Pancreas (tissue), 10 donors: Measurements from ENCODE around the gene CCDC175. TPM values are rescaled to one million over a fixed set of nuclear protein-coding genes. Genes with fewer than 3 reads are reported as not detected.

Experiments used
- ATAC-seq, 4 donors: fragments of 200-7000 bp; cut with Tn5 transposase; one replicate each; pipeline versions ENCODE4 v1.8.0 to v1.9.1; 2020; ENCODE audit warnings: mild to moderate bottlenecking in 4 of 4, moderate library complexity in 4 of 4
- DNase-seq, 6 donors: peaks; one replicate each; pipeline ENCODE4 v3.0.0-alpha.2; 2020
- FAIRE-seq: peaks from 2 replicates; lab custom pipeline; 2012; peaks lifted over from hg19 to GRCh38; lab: Jason Lieb, UNC
- H3K27ac ChIP-seq, 4 donors: fragments of 200-600 bp; sonication (generic); 1 replicate in 3 of 4; 2 replicates in 1 of 4; pipeline versions ENCODE4 v1.5.0 to v1.8.0; 2020
- H3K27me3 ChIP-seq, 4 donors: fragments of 200-600 bp; one replicate each; pipeline ENCODE4 v1.8.0; 2021
- H3K36me3 ChIP-seq, 3 donors: fragments of 200-600 bp; sonication (generic) in 1 of 3; one replicate each; pipeline versions ENCODE4 v1.5.0 to v1.8.0; 2020 to 2021
- H3K4me1 ChIP-seq, 3 donors: fragments of 200-600 bp; one replicate each; pipeline ENCODE4 v1.8.0; 2021
- H3K4me3 ChIP-seq, 4 donors: fragments of 200-600 bp; sonication (generic) in 2 of 4; one replicate each; pipeline versions ENCODE4 v1.5.0 to v1.8.0; 2020 to 2021
- H3K9me3 ChIP-seq, 4 donors: fragments of 200-600 bp; one replicate each; pipeline ENCODE4 v1.8.0; 2021
- WGBS, 2 donors: extraction: QIAGEN DNeasy Blood & Tissue Kit; methylation state at CpG; one replicate each; pipeline ENCODE4 v1.1.7; 2013; 5-methylcytosine and 5-hydroxymethylcytosine counted together
- intact Hi-C, 3 donors: fragments of 100-400 bp; cut with DNase I; formaldehyde crosslinking; loops; one replicate each; pipeline versions ENCODE4 v1.11.1 to v1.14.2; 2022
- polyA plus RNA-seq, 2 donors: library from polyadenylated mRNA; stranded (reverse); fragments of 200-250 nt; gene quantifications; one replicate each; pipeline ENCODE4 v1.2.3, GENCODE V29; 2013
- total RNA-seq, 6 donors: library from RNA; stranded (reverse); fragmentation: NEBNext Ultra II Directional in 4 of 6; extraction: Animal tissue kit (Norgen Biotek cat#: 25700) in 4 of 6; gene quantifications; one replicate each; pipeline versions ENCODE4 v1.2.1 to v1.2.4, GENCODE V29; 2021 to 2023
- TF ChIP-seq, protein P1 (sequence below), 4 donors: fragments of 200-600 bp; sonication (generic) in 3 of 4; IDR thresholded peaks; one replicate each; pipeline versions ENCODE4 v1.5.0 to v1.8.0; 2021; ENCODE audit warnings: antibody characterized with exemption in 4 of 4
- donor health status: healthy with polysubstance abuse.
- donor health status: DM: no; HTN: no; CAD: no; lungs with moderate emphysema.
- donor health status: DM: no; HTN: no; CAD: no.
- donor health status: control.
- donor health status: control.
- donor health status: Bipolar disorder and iron deficiency.
- donor health status: DM: yes; HTN: yes; CAD: no.
- donor health status: DM: no; HTN: no; CAD: no.
- donor health status: DM: no; HTN: no; CAD: no.
- donor health status: DM: yes; HTN: yes; CAD: no.

The CCDC175 gene
- total RNA-seq (not detected), polyA plus RNA-seq (not detected)

DNA sequence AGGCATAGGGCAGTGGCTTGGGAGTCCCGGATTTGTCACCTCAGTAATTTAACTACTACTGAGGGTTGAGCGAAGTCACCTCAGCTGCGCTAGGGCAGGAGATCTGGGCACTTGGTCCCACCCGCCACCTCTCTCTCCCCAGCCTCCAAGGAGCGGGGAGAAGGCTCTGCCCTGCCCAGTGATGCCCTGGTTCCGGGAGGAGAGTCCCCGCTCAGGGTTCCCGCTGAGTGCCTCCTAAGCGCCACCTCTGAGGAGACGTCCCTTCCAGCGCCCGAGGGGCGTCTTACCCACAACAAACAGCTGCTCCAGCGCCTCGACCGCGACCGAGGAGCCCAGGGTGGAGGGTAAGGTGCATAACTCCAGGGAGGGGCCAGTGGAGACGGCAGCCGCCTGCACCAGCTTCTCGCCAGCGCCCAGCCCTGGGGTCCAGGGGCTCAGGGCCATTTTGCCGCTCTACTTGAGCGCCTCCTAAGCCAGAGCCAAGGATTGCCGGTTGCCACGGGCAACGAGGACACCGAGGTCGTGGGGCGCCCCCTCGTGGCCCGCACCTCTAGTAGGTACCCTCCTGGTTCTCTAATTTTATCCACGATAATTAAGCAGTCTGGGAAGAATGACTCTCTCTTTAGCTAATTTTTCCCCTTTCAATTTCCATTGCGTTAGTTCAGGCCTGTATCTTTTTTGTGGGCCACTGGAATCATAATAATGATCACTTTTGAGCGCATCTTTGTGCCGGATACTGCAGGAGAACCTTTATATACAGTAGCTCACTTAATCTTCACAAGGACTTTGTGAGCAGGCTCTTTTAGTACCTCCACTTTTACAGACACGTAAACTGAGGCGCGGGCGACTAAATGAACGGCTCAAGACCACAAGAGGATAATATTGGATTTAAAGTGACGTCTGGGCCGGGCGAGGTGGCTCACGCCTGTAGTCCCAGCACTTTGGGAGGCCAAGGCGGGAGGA lies at the start of gene CCDC175:
Gene CCDC175, minus strand, starts transcription at position 481 of the 963 bp plus-strand sequence. Its CDS starts 37 bp downstream, at position 444.
- H3K9me3 ChIP-seq, result no peaks in the 10 kb centered on the region
- H3K27me3 ChIP-seq, result no peaks in the 10 kb centered on the region
- H3K27ac ChIP-seq, result no peak within 1 kb of the TSS
- no peaks in the 10 kb centered on the region for H3K36me3 ChIP-seq
- 14 to 16% methylated on average over 46 of the region's 46 CpGs for WGBS, 2 donors
- no peak for FAIRE-seq
- peak; percentile 75 to 94 (median 88) for DNase-seq
- TF ChIP-seq, protein P1, sequence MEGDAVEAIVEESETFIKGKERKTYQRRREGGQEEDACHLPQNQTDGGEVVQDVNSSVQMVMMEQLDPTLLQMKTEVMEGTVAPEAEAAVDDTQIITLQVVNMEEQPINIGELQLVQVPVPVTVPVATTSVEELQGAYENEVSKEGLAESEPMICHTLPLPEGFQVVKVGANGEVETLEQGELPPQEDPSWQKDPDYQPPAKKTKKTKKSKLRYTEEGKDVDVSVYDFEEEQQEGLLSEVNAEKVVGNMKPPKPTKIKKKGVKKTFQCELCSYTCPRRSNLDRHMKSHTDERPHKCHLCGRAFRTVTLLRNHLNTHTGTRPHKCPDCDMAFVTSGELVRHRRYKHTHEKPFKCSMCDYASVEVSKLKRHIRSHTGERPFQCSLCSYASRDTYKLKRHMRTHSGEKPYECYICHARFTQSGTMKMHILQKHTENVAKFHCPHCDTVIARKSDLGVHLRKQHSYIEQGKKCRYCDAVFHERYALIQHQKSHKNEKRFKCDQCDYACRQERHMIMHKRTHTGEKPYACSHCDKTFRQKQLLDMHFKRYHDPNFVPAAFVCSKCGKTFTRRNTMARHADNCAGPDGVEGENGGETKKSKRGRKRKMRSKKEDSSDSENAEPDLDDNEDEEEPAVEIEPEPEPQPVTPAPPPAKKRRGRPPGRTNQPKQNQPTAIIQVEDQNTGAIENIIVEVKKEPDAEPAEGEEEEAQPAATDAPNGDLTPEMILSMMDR (IDR thresholded peaks at IDR 0.05), result peak; percentile 57 to 68 (median 62)
- H3K4me1 ChIP-seq, result no peaks in the 10 kb centered on the region
- ATAC-seq, result peak; percentile 99 to 100 (median 100)
- H3K4me3 ChIP-seq, result peak within 1 kb of the TSS in 3 of 4 donors; percentile 24 to 51 (median 38)
- intact Hi-C loops, result no loop called here

DNA sequence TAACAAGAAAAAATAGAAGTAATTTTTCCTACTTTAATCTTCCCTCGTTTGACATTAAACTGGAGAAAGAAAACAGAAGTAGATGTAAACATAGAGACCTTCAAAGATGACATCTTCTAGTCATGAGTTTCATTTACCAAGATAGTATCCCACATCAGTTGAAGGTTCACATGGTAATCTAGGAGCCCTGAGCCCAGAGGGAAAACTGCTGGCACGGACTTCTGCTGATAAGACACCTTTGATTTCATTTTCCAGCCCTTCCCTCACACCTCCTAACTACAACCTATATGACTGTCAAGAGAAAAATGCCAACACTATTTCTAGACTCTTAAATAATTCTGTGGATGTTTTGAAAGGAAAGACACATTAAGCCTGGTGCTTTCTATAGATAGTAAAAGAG lies 46.0 kb upstream of the CCDC175 start:
- ATAC-seq (no peak), FAIRE-seq (no peak), DNase-seq (no peak)
- Histone ChIP-seq H3K27me3 (no peaks in the 10 kb centered on the region), H3K4me3 (no peak overlapping the region), H3K9me3 (no peaks in the 10 kb centered on the region), H3K4me1 (no peaks in the 10 kb centered on the region), H3K27ac (no peak overlapping the region), H3K36me3 (no peaks in the 10 kb centered on the region)
- intact Hi-C loops, result no loop called here
- WGBS, 2 donors, result 11 to 12% methylated on average over 2 of the region's 2 CpGs
- TF ChIP-seq, protein P1 (IDR thresholded peaks at IDR 0.05), result no peak

DNA sequence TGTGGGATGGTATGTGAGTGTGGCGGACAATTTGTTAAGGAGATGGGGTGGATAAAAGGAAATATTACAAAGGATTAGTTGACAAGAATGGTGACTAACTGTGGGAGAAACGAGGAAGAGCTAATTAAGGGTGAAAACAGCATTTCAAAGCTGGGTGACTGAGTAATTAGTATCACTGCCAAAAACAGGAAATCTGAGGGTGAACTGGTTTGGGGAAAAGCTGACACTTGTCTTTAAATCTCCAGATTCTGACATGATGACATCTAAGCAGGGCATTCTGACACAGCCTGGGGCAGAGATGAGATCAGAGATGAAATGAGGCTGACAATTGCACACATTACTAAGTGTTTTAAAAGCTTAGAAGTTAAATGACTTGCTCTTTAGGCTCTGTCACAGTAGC lies 42.4 kb upstream of the CCDC175 start:
- WGBS, 2 donors, result 54 to 59% methylated on average over 2 of the region's 2 CpGs
- intact Hi-C loops, result no loop called here
- TF ChIP-seq, protein P1 (IDR thresholded peaks at IDR 0.05), result no peak
- no peaks in the 10 kb centered on the region for H3K4me1 ChIP-seq
- H3K27ac ChIP-seq, result no peak overlapping the region
- DNase-seq (no peak), ATAC-seq (no peak), FAIRE-seq (no peak)
- H3K27me3 ChIP-seq, result no peaks in the 10 kb centered on the region
- no peaks in the 10 kb centered on the region for H3K9me3 ChIP-seq
- no peak overlapping the region for H3K4me3 ChIP-seq
- H3K36me3 ChIP-seq, result no peaks in the 10 kb centered on the region

DNA sequence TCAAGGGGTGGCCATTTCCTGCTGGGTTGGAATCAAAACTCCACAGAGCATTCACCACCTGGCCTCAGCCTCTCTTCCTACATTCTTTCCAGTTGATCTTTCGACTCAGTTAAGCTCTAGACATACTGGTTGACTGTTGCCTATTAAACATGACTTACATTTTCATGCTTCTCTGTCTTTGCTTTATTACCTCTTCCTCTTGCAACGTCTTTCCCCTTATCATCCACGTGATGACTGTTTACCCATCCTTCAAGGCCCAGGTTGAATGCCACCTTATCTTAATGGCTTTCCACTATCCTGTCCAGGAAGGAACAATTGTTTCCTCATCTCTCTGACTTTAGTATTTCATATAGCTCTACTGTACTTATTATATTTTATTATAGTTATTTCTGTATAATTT lies 24.4 kb upstream of the CCDC175 start:
- ATAC-seq (no peak), FAIRE-seq (no peak), DNase-seq (no peak)
- no peak overlapping the region for H3K27ac ChIP-seq
- intact Hi-C loops, result no loop called here
- H3K27me3 ChIP-seq, result no peaks in the 10 kb centered on the region
- TF ChIP-seq, protein P1 (IDR thresholded peaks at IDR 0.05), result no peak
- H3K4me1 ChIP-seq, result no peaks in the 10 kb centered on the region
- no peaks in the 10 kb centered on the region for H3K36me3 ChIP-seq
- 33 to 37% methylated on average over 3 of the region's 3 CpGs for WGBS, 2 donors
- no peaks in the 10 kb centered on the region for H3K9me3 ChIP-seq
- H3K4me3 ChIP-seq, result no peak overlapping the region
